ENCODE results near the gene HYAL3.

- TF ChIP-seq CTCF (IDR thresholded peaks at IDR 0.05) (no peak), POLR2A (IDR thresholded peaks at IDR 0.05) (no peak)
Measured at GRCh38 chr3:50263478-50264382, 35.5 kb downstream of the HYAL3 start.
